ENCODE data around the gene IL17F. TPM values are rescaled to one million over a fixed set of nuclear protein-coding genes. Genes with fewer than 3 reads are reported as not detected.

The IL17F gene
- polyA plus RNA-seq, 3 donors = not detected

DNA sequence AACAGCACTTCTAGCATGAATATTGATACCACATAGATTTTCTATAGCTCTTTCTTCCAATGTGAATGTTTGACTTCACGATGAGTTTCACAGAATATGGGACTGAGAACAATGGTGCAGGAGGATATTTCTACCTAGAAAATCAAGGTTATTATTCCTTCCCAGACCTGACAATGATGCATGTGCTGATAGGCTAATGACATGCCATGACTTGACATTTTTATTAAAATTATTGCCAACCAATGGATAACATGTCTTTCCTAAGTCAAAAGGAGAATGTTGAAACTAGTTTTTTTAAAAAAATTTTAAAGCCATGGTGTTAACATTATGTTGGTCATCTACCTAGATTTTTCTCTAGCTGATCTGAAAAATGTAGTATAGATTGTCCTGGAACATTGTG is 57.2 kb downstream of the IL17F start:
- no peak overlapping the region for H3K27ac Mint-ChIP-seq
- no peak overlapping the region for H3K9ac ChIP-seq (ENCODE audit: insufficient read depth, low read length, poor library complexity, severe bottlenecking)
- no peaks in the 10 kb centered on the region for H4K20me1 ChIP-seq (ENCODE audit: insufficient read depth, low read length)
- peaks cover 2 to 6% (median 3%) of the 10 kb centered on the region in 3 donors for H3K27me3 Mint-ChIP-seq (ENCODE audit: low read depth in 3 of 3)
- no peaks in the 10 kb centered on the region for H3K9me3 ChIP-seq (replicated peaks in 1 of 2; ENCODE audit: control insufficient read depth in 1 of 2, insufficient read depth in 1 of 2, low read length in 2 of 2)
- H3K4me3 ChIP-seq (replicated peaks in 1 of 3; ENCODE audit: low read depth in 2 of 3, low read length in 3 of 3) = no peak overlapping the region
- DNase-seq = no peak
- H3K27ac ChIP-seq (ENCODE audit: low read depth in 1 of 2, low read length in 2 of 2) = no peak overlapping the region
- no peak overlapping the region for H3K4me2 ChIP-seq (replicated peaks; ENCODE audit: extremely low read depth, low read length, poor library complexity, severe bottlenecking)
- no peaks in the 10 kb centered on the region for H3K27me3 ChIP-seq (ENCODE audit: control insufficient read depth in 2 of 2, insufficient read depth in 2 of 2, low read length in 2 of 2)
- no peaks in the 10 kb centered on the region for H3K36me3 ChIP-seq (replicated peaks in 1 of 2; ENCODE audit: control insufficient read depth in 1 of 2, insufficient read depth in 2 of 2, low read length in 2 of 2)
- WGBS (ENCODE audit: insufficient coverage) = no CpG with 5 or more reads among the region's 1 CpG
- peaks cover 0 to 2% (median 0%) of the 10 kb centered on the region in 7 donors for H3K9me3 Mint-ChIP-seq
- no peak overlapping the region for H2AFZ ChIP-seq (ENCODE audit: insufficient read depth, low read depth, low read length, poor library complexity, severe bottlenecking)
- no peaks in the 10 kb centered on the region for H3K4me1 ChIP-seq (ENCODE audit: control insufficient read depth in 1 of 2, insufficient read depth in 2 of 2, low read length in 2 of 2)
- no peaks in the 10 kb centered on the region for H3K4me1 Mint-ChIP-seq
- intact Hi-C loops (cut with micrococcal nuclease) = no loop called here
- H3K36me3 Mint-ChIP-seq = no peaks in the 10 kb centered on the region
- TF ChIP-seq, protein P1, sequence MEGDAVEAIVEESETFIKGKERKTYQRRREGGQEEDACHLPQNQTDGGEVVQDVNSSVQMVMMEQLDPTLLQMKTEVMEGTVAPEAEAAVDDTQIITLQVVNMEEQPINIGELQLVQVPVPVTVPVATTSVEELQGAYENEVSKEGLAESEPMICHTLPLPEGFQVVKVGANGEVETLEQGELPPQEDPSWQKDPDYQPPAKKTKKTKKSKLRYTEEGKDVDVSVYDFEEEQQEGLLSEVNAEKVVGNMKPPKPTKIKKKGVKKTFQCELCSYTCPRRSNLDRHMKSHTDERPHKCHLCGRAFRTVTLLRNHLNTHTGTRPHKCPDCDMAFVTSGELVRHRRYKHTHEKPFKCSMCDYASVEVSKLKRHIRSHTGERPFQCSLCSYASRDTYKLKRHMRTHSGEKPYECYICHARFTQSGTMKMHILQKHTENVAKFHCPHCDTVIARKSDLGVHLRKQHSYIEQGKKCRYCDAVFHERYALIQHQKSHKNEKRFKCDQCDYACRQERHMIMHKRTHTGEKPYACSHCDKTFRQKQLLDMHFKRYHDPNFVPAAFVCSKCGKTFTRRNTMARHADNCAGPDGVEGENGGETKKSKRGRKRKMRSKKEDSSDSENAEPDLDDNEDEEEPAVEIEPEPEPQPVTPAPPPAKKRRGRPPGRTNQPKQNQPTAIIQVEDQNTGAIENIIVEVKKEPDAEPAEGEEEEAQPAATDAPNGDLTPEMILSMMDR (IDR thresholded peaks at IDR 0.05) = no peak
- no peak overlapping the region for H3K4me3 Mint-ChIP-seq
- no peaks in the 10 kb centered on the region for H3K79me2 ChIP-seq (ENCODE audit: insufficient read depth, low read length)

Other genes with a start within 250 kb of the IL17F start
- gene PKHD1, start 156.9 kb downstream of the IL17F start, polyA plus RNA-seq = not detected
- not detected for gene IL17A, start 58.1 kb downstream of the IL17F start, polyA plus RNA-seq
- 10 to 100 TPM; 10.7 to 15.3 (median 12.1) TPM for gene MCM3, start 40.2 kb upstream of the IL17F start, polyA plus RNA-seq
- gene PAQR8, start 117.7 kb upstream of the IL17F start, polyA plus RNA-seq = 10 to 100 TPM in 1 of 3 donors, 1 to 10 TPM in 2; 2.4 to 17.4 (median 6.8) TPM
- 10 to 100 TPM in 1 of 3 donors, 1 to 10 TPM in 1, under 1 TPM in 1; 0.30 to 13.5 (median 2.3) TPM for gene EFHC1, start 175.8 kb upstream of the IL17F start, polyA plus RNA-seq